Neural cell (in vitro differentiated cells): ENCODE measurements around the gene UBXN1. TPM values are rescaled to one million over a fixed set of nuclear protein-coding genes. Genes with fewer than 3 reads are reported as not detected.
A peak's percentile ranks its signal among the peaks of the same experiment; 100 is the strongest.

Experiments used
- H2AFZ ChIP-seq: fragments of 200-600, 300-800 bp; sonication (generic), shearing (Covaris generic); 2 replicates; pipeline ENCODE4 v1.6.0; 2014; ENCODE audit warnings: low read depth, mild to moderate bottlenecking, antibody characterized with exemption, low read length, moderate library complexity
- H3F3A ChIP-seq: fragments of 200-600 bp; shearing (Covaris generic); 2 replicates; pipeline ENCODE4 v1.6.1; 2016; ENCODE audit warnings: mild to moderate bottlenecking, moderate library complexity, mixed read lengths, antibody characterized with exemption, low read length; ENCODE audit not compliant: insufficient read depth, poor library complexity, severe bottlenecking
- H3K27ac ChIP-seq: fragments of 200-600, 300-800 bp; sonication (generic), shearing (Covaris generic); 2 replicates; pipeline ENCODE4 v1.5.1; 2014; ENCODE audit warnings: mild to moderate bottlenecking, low read length, moderate library complexity
- H3K27me3 ChIP-seq: fragments of 300-800, 200-600 bp; sonication (generic), shearing (Covaris generic); 2 replicates; pipeline ENCODE4 v1.6.0; 2014; ENCODE audit warnings: mild to moderate bottlenecking, low read depth, low read length, moderate library complexity; ENCODE audit not compliant: insufficient read depth
- H3K36me3 ChIP-seq: fragments of 300-800, 200-600 bp; sonication (generic), shearing (Covaris generic); 2 replicates; pipeline ENCODE4 v1.5.1; 2014; ENCODE audit warnings: mild to moderate bottlenecking, antibody characterized with exemption, low read length, moderate library complexity; ENCODE audit not compliant: insufficient read depth
- H3K4me2 ChIP-seq: fragments of 300-800, 200-600 bp; sonication (generic), shearing (Covaris generic); 2 replicates; pipeline ENCODE4 v1.6.0; 2014; ENCODE audit warnings: mild to moderate bottlenecking, low read length
- H3K4me3 ChIP-seq: fragments of 300-800, 200-600 bp; sonication (generic), shearing (Covaris generic); 2 replicates; pipeline ENCODE4 v1.5.1; 2014; ENCODE audit warnings: mild to moderate bottlenecking, low read length, moderate library complexity
- H3K79me2 ChIP-seq: fragments of 200-600 bp; shearing (Covaris generic); replicated peaks from 2 replicates; pipeline ENCODE4 v1.6.0; 2014; ENCODE audit warnings: mild to moderate bottlenecking, low read length, moderate library complexity; ENCODE audit not compliant: insufficient read depth
- H3K9ac ChIP-seq: fragments of 300-800, 200-600 bp; sonication (generic), shearing (Covaris generic); 2 replicates; pipeline ENCODE4 v1.6.1; 2016; ENCODE audit warnings: mild to moderate bottlenecking, low read length, mixed read lengths
- H3K9me2 ChIP-seq: fragments of 200-600 bp; shearing (Covaris generic); 2 replicates; pipeline ENCODE4 v1.6.1; 2016; ENCODE audit warnings: mild to moderate bottlenecking, low read length, mixed read lengths; ENCODE audit not compliant: insufficient read depth
- H3K9me3 ChIP-seq: fragments of 200-600, 300-800 bp; sonication (generic), shearing (Covaris generic); 2 replicates; pipeline ENCODE4 v1.6.1; 2016; ENCODE audit warnings: mild to moderate bottlenecking, mixed run types, low read length, moderate library complexity, mixed read lengths
- H4K20me1 ChIP-seq: fragments of 200-600 bp; shearing (Covaris generic); 2 replicates; pipeline ENCODE4 v1.6.1; 2016; ENCODE audit warnings: mild to moderate bottlenecking, mixed run types; ENCODE audit not compliant: insufficient read depth
- EP300 ChIP-seq: fragments of 450-650 bp; conservative IDR thresholded peaks from 2 replicates; pipeline ENCODE4 v1.6.1; 2014; ENCODE audit warnings: antibody characterized with exemption, mild to moderate bottlenecking, moderate library complexity; ENCODE audit not compliant: poor library complexity, severe bottlenecking
- EZH2 ChIP-seq: fragments of 200-600, 300-800 bp; shearing (Covaris generic), sonication (generic); IDR thresholded peaks from 2 replicates; pipeline ENCODE4 v1.6.1; 2014; ENCODE audit warnings: antibody characterized with exemption, low read length, borderline replicate concordance, mild to moderate bottlenecking; ENCODE audit not compliant: insufficient read depth, poor library complexity, severe bottlenecking
- MXI1 ChIP-seq: fragments of 450-650 bp; conservative IDR thresholded peaks from 2 replicates; pipeline ENCODE4 v1.6.1; 2014; ENCODE audit warnings: antibody characterized with exemption, mild to moderate bottlenecking; ENCODE audit not compliant: poor library complexity, severe bottlenecking
- POLR2AphosphoS5 ChIP-seq: IDR thresholded peaks from 2 replicates; pipeline ENCODE4 v1.6.1; 2012
- RAD21 ChIP-seq: fragments of 450-650 bp; conservative IDR thresholded peaks from 2 replicates; pipeline ENCODE4 v1.6.1; 2014; ENCODE audit warnings: antibody characterized with exemption, mild to moderate bottlenecking, moderate library complexity
- SMC3 ChIP-seq: fragments of 450-650 bp; conservative IDR thresholded peaks from 2 replicates; pipeline ENCODE4 v1.6.1; 2014; ENCODE audit warnings: antibody characterized with exemption, mild to moderate bottlenecking, moderate library complexity; ENCODE audit not compliant: poor library complexity
- TAF1 ChIP-seq: IDR thresholded peaks from 2 replicates; pipeline ENCODE4 v1.6.1; 2012; ENCODE audit warnings: low read depth
- polyA plus RNA-seq: library from polyadenylated mRNA; depleted of rRNA; stranded (reverse); fragments of >200 nt; gene quantifications from 2 replicates; pipeline ENCODE4 v1.2.3, GENCODE V29; 2014
- TF ChIP-seq, protein P1 (sequence below): IDR thresholded peaks from 2 replicates; pipeline ENCODE4 v1.6.1; 2012; ENCODE audit warnings: borderline replicate concordance
- TF ChIP-seq, protein P2 (sequence below): fragments of 450-650 bp; IDR thresholded peaks from 2 replicates; pipeline ENCODE4 v1.5.1; 2014; ENCODE audit warnings: antibody characterized with exemption, mild to moderate bottlenecking, moderate library complexity; ENCODE audit not compliant: poor library complexity, severe bottlenecking

Gene UBXN1
- polyA plus RNA-seq, 1 donor from 2014 or later, result 209 TPM

DNA sequence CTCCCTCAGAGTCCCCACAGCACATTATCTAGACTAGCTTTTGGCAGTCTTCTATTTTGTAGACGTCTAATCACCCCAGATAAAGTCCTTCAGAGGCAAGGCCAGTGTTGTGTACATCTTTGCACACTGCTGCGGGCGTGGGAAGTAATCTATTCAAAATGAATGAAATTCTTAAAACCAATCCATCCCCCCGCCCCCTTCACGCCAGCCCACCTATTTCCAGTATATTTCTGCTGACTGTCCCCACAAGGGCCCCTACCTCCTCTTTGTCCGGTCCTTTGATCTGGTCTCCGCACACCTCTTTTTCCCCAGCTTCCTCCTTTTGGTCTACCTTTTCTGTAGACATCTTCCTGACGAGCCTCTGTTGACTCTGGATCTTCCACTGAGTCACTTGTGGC, 28.0 kb upstream of the UBXN1 start:
- Histone ChIP-seq H3K9ac (peak overlapping the region; percentile 99), H3K9me3 (no peaks in the 10 kb centered on the region), H3K27ac (peak overlapping the region; percentile 96), H3K79me2 (peaks cover 40% of the 10 kb centered on the region), H3F3A (peaks cover 6% of the 10 kb centered on the region), H4K20me1 (no peaks in the 10 kb centered on the region), H3K4me2 (peak overlapping the region; percentile 77), H3K4me3 (peak overlapping the region; percentile 75), H3K36me3 (peaks cover 11% of the 10 kb centered on the region), H2AFZ (no peak overlapping the region), H3K27me3 (no peaks in the 10 kb centered on the region), H3K9me2 (no peaks in the 10 kb centered on the region)
- no peak for TF ChIP-seq RAD21
- no peak for TF ChIP-seq EZH2

DNA sequence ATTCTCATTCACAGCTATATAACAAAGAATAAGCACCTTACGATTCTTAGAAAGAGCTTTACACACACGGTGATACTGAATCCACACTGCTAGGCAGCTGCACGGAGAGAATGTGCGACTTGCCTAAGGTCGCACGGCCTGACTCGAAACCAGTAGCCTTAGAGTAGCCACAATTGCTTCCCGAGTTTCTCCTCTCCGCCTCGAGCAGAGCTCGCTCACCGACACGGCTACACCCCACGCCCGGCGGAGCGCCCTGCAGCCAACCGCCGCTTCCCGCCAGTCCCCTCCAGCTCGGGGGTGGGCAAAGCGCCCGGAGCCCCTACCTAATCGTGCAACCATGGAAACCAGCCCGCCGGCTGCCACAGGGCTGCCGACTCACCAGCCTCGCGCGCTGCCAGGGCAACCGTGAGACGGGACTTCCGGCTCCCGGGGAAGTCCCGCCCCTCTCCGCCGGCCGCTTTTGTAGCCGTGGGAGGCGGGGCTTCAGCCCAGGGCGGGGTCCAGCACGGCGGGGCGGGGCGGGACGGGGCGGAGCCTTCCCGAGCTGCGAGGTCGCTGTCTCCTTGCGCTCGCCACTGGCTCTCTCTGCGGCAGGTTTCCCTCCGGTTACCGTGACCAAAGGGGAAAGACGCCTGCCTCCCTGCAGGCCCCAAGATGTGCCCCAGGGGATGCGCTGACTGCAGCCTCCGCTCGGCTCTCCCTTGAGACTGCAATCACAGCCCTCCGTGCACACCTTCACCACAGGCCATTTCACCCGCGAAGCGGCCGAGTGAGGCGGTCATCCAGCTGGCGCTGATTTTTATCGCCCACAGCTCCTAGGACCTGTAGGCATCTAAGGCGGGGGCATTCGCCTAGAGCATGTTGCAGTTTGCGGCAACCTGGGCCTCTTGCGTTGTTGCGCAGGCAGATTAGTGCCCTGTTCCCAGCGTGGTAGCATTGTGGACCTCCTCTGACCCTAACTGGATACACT, 27.3 kb upstream of the UBXN1 start:
- Histone ChIP-seq H3K4me2 (peak overlapping the region; percentile 79), H3K9me3 (no peaks in the 10 kb centered on the region), H3K27me3 (no peaks in the 10 kb centered on the region), H3K79me2 (peaks cover 40% of the 10 kb centered on the region), H3K9me2 (no peaks in the 10 kb centered on the region), H3K36me3 (peaks cover 11% of the 10 kb centered on the region), H2AFZ (no peak overlapping the region), H3F3A (peaks cover 6% of the 10 kb centered on the region), H4K20me1 (no peaks in the 10 kb centered on the region), H3K27ac (peak overlapping the region; percentile 96), H3K4me3 (peak overlapping the region; percentile 75), H3K9ac (peak overlapping the region; percentile 99)
- TF ChIP-seq MXI1 (peak; percentile 93), POLR2AphosphoS5 (peak; percentile 95), TAF1 (peak; percentile 74), EP300 (peak; percentile 41), RAD21 (no peak), SMC3 (peak; percentile 43), EZH2 (no peak)
- TF ChIP-seq, protein P1, sequence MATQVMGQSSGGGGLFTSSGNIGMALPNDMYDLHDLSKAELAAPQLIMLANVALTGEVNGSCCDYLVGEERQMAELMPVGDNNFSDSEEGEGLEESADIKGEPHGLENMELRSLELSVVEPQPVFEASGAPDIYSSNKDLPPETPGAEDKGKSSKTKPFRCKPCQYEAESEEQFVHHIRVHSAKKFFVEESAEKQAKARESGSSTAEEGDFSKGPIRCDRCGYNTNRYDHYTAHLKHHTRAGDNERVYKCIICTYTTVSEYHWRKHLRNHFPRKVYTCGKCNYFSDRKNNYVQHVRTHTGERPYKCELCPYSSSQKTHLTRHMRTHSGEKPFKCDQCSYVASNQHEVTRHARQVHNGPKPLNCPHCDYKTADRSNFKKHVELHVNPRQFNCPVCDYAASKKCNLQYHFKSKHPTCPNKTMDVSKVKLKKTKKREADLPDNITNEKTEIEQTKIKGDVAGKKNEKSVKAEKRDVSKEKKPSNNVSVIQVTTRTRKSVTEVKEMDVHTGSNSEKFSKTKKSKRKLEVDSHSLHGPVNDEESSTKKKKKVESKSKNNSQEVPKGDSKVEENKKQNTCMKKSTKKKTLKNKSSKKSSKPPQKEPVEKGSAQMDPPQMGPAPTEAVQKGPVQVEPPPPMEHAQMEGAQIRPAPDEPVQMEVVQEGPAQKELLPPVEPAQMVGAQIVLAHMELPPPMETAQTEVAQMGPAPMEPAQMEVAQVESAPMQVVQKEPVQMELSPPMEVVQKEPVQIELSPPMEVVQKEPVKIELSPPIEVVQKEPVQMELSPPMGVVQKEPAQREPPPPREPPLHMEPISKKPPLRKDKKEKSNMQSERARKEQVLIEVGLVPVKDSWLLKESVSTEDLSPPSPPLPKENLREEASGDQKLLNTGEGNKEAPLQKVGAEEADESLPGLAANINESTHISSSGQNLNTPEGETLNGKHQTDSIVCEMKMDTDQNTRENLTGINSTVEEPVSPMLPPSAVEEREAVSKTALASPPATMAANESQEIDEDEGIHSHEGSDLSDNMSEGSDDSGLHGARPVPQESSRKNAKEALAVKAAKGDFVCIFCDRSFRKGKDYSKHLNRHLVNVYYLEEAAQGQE, result no peak
- TF ChIP-seq, protein P2, sequence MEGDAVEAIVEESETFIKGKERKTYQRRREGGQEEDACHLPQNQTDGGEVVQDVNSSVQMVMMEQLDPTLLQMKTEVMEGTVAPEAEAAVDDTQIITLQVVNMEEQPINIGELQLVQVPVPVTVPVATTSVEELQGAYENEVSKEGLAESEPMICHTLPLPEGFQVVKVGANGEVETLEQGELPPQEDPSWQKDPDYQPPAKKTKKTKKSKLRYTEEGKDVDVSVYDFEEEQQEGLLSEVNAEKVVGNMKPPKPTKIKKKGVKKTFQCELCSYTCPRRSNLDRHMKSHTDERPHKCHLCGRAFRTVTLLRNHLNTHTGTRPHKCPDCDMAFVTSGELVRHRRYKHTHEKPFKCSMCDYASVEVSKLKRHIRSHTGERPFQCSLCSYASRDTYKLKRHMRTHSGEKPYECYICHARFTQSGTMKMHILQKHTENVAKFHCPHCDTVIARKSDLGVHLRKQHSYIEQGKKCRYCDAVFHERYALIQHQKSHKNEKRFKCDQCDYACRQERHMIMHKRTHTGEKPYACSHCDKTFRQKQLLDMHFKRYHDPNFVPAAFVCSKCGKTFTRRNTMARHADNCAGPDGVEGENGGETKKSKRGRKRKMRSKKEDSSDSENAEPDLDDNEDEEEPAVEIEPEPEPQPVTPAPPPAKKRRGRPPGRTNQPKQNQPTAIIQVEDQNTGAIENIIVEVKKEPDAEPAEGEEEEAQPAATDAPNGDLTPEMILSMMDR, result no peak
